ENCODE results near the gene ICAM5.

Gene ICAM5

DNA sequence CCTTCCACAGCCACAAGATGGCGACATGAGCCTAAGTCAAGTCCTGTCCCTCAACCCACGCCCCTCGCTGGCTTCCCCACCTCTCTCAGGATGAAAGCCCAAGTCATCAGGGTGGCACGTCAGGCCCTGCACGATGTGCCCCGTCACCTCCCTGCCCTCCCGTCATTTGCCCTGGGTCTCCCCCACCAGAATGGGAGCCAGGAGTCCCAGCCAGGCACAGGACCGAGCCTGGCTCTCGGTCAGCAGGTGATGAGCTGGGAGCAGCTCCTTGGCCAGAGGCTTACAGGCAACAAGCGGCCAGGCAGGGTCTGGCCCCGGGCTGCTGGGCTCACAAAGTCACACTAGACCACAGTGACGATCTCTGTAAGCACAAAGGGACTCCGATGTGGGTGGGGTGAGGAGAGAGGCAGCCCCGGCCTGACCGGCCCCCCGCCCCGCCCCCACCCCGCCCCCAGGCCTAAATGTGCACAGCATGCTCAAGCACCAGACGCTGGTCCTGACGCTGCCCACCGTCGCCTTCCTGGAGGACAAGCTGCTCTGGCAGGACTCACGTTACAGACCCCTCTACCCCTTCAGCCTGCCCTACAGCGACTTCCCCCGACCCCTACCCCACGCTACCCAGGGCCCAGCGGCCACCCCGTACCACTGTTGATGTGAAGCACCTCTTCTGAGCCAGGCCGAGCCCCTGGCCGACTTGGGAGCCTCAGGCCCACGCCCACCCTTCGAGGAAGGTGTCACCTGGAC lies 30.4 kb upstream of the ICAM5 start:
- DNase-seq (ENCODE audit: low spot score in 2 of 2) (peak; percentile 85 to 86), ATAC-seq (ENCODE audit: low read depth) (peak; percentile 89)
- Mint-ChIP-seq H3K27me3 (no peaks in the 10 kb centered on the region), H3K27ac (no peak overlapping the region), H3K36me3 (peaks cover 21% of the 10 kb centered on the region), H3K9me3 (no peaks in the 10 kb centered on the region), H3K4me1 (peaks cover 1% of the 10 kb centered on the region), H3K4me3 (no peak overlapping the region)

DNA sequence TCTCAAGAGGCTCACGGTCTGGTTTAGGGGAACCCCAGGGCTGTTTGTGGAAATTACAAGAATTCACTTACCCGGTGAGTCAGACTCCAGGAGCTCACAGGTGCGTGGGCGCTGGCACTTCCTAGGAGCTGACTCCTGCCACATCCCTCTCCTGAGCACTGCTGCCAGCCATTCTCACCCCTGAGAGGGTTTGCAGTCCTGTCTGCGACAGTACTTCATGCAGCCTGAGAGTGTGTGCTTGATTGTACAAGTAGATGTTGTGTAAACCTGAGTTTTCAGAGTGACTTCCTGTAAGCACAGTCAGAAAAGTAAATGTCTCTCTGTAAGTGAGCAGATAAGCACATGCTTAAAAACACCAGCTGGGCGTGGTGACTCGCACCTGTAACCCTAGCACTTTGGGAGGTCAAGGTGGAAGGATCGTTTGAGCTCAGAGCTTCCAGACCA lies 29.6 kb upstream of the ICAM5 start:
- no peaks in the 10 kb centered on the region for H3K4me1 Mint-ChIP-seq
- no peak overlapping the region for H3K27ac Mint-ChIP-seq
- no peaks in the 10 kb centered on the region for H3K27me3 Mint-ChIP-seq
- H3K36me3 Mint-ChIP-seq, result peaks cover 18% of the 10 kb centered on the region
- H3K9me3 Mint-ChIP-seq, result no peaks in the 10 kb centered on the region
- ATAC-seq (ENCODE audit: low read depth) (no peak), DNase-seq (ENCODE audit: low spot score in 2 of 2) (no peak)
- no peak overlapping the region for H3K4me3 Mint-ChIP-seq

DNA sequence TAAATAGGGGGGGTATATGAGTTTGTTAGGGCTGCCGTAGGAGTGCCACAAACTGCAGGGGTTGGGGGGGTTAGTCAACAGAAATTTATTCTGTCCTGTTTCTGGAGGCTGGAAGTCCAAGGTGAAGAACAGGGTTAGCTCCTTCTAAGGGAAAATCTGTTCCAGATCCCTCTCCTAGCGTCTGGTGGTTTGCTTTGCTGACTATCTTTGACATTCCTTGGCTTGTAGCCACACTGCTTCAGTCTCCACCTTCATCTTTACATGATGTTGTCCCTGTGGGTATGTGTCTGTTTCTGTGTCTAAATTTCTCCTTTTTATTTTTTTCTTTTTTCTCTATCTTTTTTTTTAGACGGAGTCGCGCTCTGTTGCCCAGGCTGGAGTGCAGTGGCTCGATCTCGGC lies 27.0 kb upstream of the ICAM5 start:
- no peaks in the 10 kb centered on the region for H3K4me1 Mint-ChIP-seq
- no peaks in the 10 kb centered on the region for H3K9me3 Mint-ChIP-seq
- no peaks in the 10 kb centered on the region for H3K27me3 Mint-ChIP-seq
- ATAC-seq (ENCODE audit: low read depth) (no peak), DNase-seq (ENCODE audit: low spot score in 2 of 2) (no peak)
- H3K36me3 Mint-ChIP-seq, result peaks cover 3% of the 10 kb centered on the region
- H3K4me3 Mint-ChIP-seq, result no peak overlapping the region
- H3K27ac Mint-ChIP-seq, result no peak overlapping the region

DNA sequence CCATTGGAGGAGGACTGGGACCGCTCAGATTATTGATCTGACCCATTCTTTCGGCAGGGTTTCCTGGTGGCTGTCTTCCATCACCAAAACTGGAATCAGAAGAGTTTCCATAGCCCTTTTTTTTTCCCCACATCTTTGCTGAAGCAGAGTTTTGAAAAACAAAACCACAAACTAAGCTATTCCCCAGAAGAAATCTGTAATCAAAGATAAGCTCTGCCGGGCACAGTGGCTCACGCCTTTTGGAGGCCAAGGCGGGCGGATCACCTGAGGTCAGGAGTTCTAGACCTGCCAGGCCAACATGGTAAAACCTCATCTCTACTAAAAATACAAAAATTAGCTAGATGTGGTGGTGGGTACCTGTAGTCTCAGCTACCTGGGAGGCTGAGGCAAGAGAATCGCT lies 23.0 kb upstream of the ICAM5 start:
- no peak for ATAC-seq (ENCODE audit: low read depth)
- no peak for DNase-seq (ENCODE audit: low spot score in 2 of 2)
- no peak overlapping the region for H3K27ac Mint-ChIP-seq
- peaks cover 8% of the 10 kb centered on the region for H3K4me1 Mint-ChIP-seq
- H3K4me3 Mint-ChIP-seq, result no peak overlapping the region
- no peaks in the 10 kb centered on the region for H3K9me3 Mint-ChIP-seq
- no peaks in the 10 kb centered on the region for H3K36me3 Mint-ChIP-seq
- H3K27me3 Mint-ChIP-seq, result no peaks in the 10 kb centered on the region

DNA sequence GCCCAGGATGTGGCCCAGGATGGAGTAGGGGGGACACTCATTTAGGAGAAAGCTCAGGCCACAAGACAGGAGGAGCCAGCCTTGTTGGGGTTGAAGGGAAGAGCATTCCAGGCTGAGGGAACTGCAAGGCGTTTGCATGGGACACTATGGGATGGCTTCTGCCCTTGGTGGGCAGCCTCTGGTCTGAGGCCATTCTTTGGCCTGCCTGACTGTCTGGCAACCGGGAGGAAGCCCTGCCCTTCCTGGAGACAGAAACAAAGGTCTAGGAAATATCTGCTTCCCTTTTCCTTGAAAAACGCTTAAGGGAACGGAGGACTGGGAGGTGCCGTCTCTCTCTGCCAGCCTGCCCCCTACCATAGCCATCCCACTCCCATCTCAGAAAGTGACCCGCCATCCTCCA lies 21.7 kb upstream of the ICAM5 start:
- no peaks in the 10 kb centered on the region for H3K27me3 Mint-ChIP-seq
- no peaks in the 10 kb centered on the region for H3K36me3 Mint-ChIP-seq
- H3K9me3 Mint-ChIP-seq, result no peaks in the 10 kb centered on the region
- DNase-seq (ENCODE audit: low spot score in 2 of 2), result no peak
- no peak overlapping the region for H3K4me3 Mint-ChIP-seq
- H3K27ac Mint-ChIP-seq, result no peak overlapping the region
- H3K4me1 Mint-ChIP-seq, result peaks cover 19% of the 10 kb centered on the region
- ATAC-seq (ENCODE audit: low read depth), result no peak

DNA sequence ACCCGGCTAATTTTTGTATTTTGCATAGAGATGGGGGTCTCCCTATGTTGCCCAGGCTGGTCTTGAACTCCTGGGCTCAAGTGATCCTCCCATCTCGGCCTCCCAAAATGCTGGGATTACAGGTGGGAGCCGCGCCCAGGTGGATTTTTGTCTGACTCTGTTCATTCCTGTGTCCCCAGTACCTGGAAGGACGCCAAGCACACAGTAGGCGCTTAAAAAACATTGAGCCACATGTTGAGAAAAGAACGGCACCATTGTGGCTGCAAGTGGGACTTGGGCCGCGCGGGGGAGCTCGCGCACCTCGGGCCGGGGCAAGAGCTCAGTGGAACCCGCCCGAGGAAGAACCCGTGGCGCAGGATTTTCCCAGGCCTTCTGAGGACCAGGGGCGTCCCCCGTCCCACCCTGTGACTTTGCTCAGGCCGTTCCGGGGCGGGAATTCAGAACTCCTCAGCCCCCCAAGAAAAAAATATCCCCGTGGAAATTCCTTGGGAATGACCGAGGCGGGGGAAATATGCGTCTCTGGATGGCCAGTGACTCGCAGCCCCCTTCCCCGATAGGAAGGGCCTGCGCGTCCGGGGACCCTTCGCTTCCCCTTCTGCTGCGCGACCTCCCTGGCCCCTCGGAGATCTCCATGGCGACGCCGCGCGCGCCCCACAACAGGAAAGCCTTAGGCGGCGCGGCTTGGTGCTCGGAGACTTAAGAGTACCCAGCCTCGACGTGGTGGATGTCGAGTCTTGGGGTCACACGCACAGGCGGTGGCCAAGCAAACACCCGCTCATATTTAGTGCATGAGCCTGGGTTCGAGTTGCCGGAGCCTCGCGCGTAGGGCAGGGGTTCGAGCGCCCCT lies 20.2 kb upstream of the ICAM5 start:
- Mint-ChIP-seq H3K36me3 (peaks cover 1% of the 10 kb centered on the region), H3K27ac (peak overlapping the region; percentile 94), H3K4me3 (peak overlapping the region; percentile 84), H3K9me3 (no peaks in the 10 kb centered on the region), H3K27me3 (no peaks in the 10 kb centered on the region), H3K4me1 (peaks cover 21% of the 10 kb centered on the region)
- ATAC-seq (ENCODE audit: low read depth) (peak; percentile 43), DNase-seq (ENCODE audit: low spot score in 2 of 2) (peak; percentile 91 to 98)

DNA sequence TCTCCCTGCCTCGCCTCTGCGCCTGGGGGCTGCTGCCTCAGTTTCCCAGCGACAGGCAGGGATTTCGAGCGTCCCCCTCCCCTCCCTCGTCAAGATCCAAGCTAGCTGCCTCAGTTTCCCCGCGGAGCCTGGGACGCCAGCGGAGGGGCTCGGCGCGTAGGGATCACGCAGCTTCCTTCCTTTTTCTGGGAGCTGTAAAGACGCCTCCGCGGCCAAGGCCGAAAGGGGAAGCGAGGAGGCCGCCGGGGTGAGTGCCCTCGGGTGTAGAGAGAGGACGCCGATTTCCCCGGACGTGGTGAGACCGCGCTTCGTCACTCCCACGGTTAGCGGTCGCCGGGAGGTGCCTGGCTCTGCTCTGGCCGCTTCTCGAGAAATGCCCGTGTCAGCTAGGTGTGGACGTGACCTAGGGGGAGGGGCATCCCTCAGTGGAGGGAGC lies 19.6 kb upstream of the ICAM5 start:
- peaks cover 21% of the 10 kb centered on the region for H3K4me1 Mint-ChIP-seq
- DNase-seq (ENCODE audit: low spot score in 2 of 2), result peak in 1 of 2 donors; percentile 75

DNA sequence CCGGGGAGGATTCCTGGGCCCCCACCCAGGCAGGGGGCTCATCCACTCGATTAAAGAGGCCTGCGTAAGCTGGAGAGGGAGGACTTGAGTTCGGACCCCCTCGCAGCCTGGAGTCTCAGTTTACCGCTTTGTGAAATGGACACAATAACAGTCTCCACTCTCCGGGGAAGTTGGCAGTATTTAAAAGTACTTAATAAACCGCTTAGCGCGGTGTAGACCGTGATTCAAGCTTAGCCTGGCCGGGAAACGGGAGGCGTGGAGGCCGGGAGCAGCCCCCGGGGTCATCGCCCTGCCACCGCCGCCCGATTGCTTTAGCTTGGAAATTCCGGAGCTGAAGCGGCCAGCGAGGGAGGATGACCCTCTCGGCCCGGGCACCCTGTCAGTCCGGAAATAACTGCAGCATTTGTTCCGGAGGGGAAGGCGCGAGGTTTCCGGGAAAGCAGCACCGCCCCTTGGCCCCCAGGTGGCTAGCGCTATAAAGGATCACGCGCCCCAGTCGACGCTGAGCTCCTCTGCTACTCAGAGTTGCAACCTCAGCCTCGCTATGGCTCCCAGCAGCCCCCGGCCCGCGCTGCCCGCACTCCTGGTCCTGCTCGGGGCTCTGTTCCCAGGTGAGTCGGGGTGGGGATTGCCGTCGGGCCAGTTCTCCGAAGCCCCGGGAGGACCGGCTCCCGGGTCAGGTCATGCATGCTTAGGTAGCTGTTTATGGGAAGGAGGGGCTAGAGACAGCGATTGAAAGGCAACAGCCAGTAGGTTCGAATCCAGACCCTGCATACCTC lies 18.9 kb upstream of the ICAM5 start, which contains the start of gene ICAM1:
Gene ICAM1 (plus strand): TSS at position 505 of the 779 bp plus-strand sequence. CDS start 40 bp downstream, at position 545.
- Mint-ChIP-seq H3K36me3 (peaks cover 5% of the 10 kb centered on the region), H3K27ac (peak within 1 kb of the TSS; percentile 94), H3K4me3 (peak within 1 kb of the TSS; percentile 84), H3K27me3 (no peaks in the 10 kb centered on the region), H3K9me3 (no peaks in the 10 kb centered on the region), H3K4me1 (peaks cover 21% of the 10 kb centered on the region)
- DNase-seq (ENCODE audit: low spot score in 2 of 2) (peak; percentile 72 to 78), ATAC-seq (ENCODE audit: low read depth) (peak; percentile 47)

More for the DNA sequence above, 19.6 kb upstream of the ICAM5 start:
- H3K4me3 Mint-ChIP-seq, result peak overlapping the region; percentile 84
- peak overlapping the region; percentile 94 for H3K27ac Mint-ChIP-seq
- H3K27me3 Mint-ChIP-seq, result no peaks in the 10 kb centered on the region
- peak; percentile 59 for ATAC-seq (ENCODE audit: low read depth)
- H3K9me3 Mint-ChIP-seq, result no peaks in the 10 kb centered on the region
- H3K36me3 Mint-ChIP-seq, result peaks cover 5% of the 10 kb centered on the region

DNA sequence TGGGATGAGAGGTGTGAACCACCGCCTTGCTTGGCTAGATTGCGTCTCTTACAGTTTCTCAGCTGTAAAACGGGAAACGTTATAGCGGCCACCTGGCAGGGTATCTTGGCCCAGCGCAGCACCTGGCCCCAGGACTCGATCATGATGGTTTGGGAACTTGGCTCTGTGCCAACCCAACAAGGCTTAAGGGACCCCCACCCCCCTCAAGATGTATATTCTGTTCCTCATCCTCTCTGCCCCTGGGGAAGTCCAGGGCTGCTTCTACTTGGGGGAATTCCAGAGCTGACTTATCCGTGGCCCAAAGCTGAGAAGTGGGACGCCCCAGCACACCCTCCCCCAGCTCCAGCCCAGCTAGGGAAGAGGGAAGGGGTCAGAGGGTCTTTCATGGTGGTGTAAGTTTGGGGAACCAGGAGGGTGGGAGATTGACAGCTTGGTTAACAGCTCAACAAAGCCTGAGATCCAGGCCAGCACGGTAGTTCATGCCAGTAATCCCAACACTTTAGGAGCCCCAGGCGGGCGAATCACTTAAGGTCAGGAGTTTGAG lies 18.1 kb upstream of the ICAM5 start:
- peak overlapping the region; percentile 84 for H3K4me3 Mint-ChIP-seq
- DNase-seq (ENCODE audit: low spot score in 2 of 2) (peak; percentile 77 to 86), ATAC-seq (ENCODE audit: low read depth) (peak; percentile 56)
- H3K27ac Mint-ChIP-seq, result peak overlapping the region; percentile 94
- no peaks in the 10 kb centered on the region for H3K27me3 Mint-ChIP-seq
- H3K36me3 Mint-ChIP-seq, result peaks cover 5% of the 10 kb centered on the region
- peaks cover 21% of the 10 kb centered on the region for H3K4me1 Mint-ChIP-seq
- no peaks in the 10 kb centered on the region for H3K9me3 Mint-ChIP-seq

DNA sequence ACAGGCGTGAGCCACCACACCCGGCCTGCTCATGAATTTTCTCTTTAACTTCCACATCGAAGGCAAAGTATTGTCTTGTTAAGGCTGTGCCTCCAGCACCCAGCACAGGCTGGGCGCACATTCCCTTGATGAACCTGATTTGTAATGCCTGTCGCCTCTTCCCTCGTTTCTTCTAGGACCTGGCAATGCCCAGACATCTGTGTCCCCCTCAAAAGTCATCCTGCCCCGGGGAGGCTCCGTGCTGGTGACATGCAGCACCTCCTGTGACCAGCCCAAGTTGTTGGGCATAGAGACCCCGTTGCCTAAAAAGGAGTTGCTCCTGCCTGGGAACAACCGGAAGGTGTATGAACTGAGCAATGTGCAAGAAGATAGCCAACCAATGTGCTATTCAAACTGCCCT lies 15.2 kb upstream of the ICAM5 start:
- H3K9me3 Mint-ChIP-seq, result no peaks in the 10 kb centered on the region
- ATAC-seq (ENCODE audit: low read depth), result no peak
- no peak overlapping the region for H3K4me3 Mint-ChIP-seq
- no peak overlapping the region for H3K27ac Mint-ChIP-seq
- peaks cover 12% of the 10 kb centered on the region for H3K36me3 Mint-ChIP-seq
- H3K4me1 Mint-ChIP-seq, result peaks cover 22% of the 10 kb centered on the region
- no peaks in the 10 kb centered on the region for H3K27me3 Mint-ChIP-seq
- no peak for DNase-seq (ENCODE audit: low spot score in 2 of 2)

DNA sequence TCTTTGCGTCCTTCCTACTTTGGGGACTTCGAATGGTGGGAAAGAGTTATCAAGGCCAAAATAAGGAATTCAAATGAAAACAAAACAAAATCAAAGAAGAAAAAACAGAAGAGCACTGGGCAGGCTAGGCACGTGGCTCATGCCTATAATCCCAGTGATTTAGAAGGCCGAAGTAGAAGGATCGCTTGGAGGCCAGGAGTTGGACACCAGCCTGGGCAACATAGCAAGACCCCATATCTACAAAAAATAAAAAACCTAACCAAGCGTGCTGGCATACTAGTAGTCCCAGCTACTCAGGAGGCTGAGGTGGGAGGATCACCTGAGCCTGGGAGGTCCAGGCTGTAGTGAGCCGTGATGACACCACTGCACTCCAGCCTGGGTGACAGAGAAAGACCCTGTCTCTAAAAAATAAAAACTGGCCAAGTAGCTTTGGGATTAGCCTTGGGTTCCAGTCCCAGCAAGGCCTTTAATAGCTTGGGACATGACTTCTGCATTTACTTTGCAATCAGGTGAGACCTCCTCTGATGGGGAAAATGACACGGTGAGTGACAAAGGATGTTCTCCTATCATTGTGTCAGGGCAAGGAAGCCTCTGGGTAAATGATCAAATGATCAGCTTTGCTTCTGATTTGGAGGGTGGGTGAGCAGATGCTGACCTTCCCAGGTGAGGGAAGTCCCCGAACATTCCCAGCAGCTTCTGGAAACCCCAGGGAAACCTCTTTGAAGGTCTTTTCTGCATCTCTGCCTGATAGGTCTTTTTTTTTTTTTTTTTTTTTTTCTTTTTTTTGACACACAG lies 11.8 kb upstream of the ICAM5 start:
- ATAC-seq (ENCODE audit: low read depth) (no peak), DNase-seq (ENCODE audit: low spot score in 2 of 2) (no peak)
- Mint-ChIP-seq H3K9me3 (no peaks in the 10 kb centered on the region), H3K36me3 (peaks cover 12% of the 10 kb centered on the region), H3K4me3 (no peak overlapping the region), H3K27ac (peak overlapping the region; percentile 20), H3K27me3 (no peaks in the 10 kb centered on the region), H3K4me1 (peaks cover 11% of the 10 kb centered on the region)

DNA sequence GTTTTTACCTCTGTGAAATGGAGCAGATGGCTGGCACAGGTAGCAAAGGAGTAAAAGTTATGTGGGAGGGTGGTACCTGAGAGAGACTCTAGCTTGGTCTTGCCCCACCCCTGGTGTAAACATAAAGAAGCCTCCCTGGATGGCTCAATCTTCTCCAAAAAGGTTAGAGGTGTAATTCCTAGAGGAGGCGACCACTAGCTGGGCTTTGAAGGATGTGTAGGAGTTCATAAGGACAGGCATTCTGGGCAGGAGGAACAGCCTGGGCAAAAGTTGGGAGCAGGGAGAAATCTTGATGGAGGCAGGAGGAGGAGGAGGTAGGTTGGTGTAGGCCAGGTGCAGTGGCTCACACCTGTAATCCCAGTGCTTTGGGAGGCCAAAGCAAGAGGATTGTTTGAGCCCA lies 10.8 kb upstream of the ICAM5 start:
- H3K36me3 Mint-ChIP-seq, result peaks cover 15% of the 10 kb centered on the region
- ATAC-seq (ENCODE audit: low read depth) (no peak), DNase-seq (ENCODE audit: low spot score in 2 of 2) (no peak)
- H3K27ac Mint-ChIP-seq, result no peak overlapping the region
- no peaks in the 10 kb centered on the region for H3K27me3 Mint-ChIP-seq
- no peaks in the 10 kb centered on the region for H3K9me3 Mint-ChIP-seq
- no peak overlapping the region for H3K4me3 Mint-ChIP-seq
- H3K4me1 Mint-ChIP-seq, result peaks cover 10% of the 10 kb centered on the region

Measured in memory B cell (primary cell).